NCI-H446 (cell line): ENCODE data around the gene FGF6.
"Not testable (repeated sequence)": the region's sequence is repeated elsewhere in the genome, so short reads cannot be mapped to it uniquely, and the experiment has no call there.

Experiments used
- DNase-seq, 2 experiments: peaks; one replicate each; lab custom pipeline; 2025; lab: John Stamatoyannopoulos, UW

The FGF6 gene

DNA sequence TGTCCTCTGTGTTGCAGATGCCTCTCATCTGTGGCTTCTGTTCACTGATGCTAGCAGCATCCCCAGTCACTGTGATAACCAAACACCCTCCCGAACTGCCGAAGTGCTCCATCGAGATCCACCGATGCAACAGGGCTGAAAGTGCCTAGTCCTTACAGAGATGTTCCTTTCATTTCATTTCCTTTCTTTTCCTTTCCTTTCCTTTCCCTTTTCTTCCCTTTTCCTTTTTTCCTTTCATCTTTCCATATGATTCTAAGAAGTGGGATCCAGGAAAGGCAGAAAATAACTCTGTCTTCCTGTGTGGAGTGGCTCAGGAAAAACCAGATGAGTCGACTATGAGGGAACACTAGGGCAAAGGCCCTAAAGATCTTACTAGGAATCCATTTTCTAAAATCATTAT is 26.7 kb downstream of the FGF6 start:
- DNase-seq = no peak

- no peak for DNase-seq
These were observed 27.7 kb downstream of the FGF6 start for GRCh38 chr12:4417936-4418335.

GRCh38 chr12:4417455-4417854 is 28.2 kb downstream of the FGF6 start:
- no peak for DNase-seq

DNA sequence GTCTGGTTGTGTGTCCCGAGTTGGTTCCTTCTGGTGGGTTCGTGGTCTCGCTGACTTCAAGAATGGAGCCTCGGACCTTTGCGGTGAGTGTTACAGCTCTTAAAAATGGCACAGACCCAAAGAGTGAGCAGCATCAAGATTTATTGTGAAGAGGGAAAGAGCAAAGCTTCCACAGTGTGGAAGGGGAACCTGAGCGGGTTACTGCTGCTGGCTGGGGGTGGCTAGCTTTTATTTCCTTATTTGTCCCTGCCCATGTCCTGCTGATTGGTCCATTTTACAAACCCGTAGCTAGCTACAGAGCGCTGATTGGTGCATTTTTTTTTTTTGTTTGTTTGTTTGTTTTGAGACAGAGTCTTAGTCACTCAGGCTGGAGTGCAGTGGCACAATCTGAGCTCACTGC is 29.3 kb downstream of the FGF6 start:
- no peak for DNase-seq

DNA sequence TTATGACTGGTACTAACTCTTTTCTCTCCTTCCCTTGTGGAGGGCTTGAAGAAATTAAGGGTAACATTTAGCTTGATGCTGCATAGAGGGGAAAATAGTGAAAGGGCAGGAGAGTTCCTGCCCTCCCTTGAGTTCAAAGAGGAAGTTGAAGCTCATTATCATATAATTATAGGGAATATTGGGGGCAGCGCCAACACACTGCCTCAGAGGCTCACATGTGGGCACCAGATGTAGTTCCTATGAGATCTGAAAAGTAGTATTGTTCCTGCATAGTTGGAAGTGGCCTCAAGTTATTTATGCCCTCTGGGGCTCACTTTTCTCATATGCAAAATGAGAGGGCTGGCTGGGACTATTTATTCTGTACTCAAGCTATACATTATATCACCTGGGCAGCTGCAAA is 33.1 kb downstream of the FGF6 start:
- DNase-seq = no peak

DNA sequence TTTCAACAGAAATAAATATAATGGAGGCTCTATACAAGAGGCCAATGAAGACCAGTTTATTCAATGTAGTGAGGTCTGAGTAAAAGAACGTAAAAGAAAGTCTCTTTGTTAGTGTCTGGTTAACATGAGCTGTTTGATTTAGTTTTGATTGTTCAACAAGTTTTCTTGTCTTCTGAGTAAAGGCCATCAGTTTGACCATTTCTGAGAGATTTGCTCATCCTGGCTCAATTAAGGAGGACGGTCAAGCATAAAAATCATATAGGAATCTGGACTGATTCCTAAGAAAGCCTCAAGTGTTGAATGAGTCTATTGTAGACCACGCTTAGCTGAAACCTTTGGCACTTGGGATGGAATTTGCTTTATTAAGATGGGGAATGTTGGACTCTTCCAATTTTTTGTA is 33.6 kb downstream of the FGF6 start:
- no peak for DNase-seq

DNA sequence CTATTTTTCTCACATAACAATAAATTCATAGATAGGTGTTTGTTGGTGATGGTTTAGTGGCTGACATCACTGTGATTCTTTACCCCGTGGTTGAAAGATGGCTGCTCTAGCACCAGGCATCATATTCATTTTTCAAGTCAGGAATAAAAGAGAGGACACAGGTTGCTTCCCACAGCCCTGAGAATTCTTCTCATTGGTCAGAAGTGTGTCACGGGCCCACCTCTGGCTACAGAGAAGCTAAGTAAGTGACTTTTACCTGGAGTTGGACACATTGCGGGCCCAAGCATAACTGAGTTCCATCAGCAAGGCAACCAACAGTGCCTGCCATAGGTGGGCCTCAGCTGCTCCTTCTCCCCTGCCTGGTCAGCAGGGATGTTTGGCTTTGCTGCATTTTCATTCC is 38.5 kb downstream of the FGF6 start:
- DNase-seq = no peak

- DNase-seq = not testable (repeated sequence)
These were observed 40.6 kb downstream of the FGF6 start for GRCh38 chr12:4404877-4405637.

DNA sequence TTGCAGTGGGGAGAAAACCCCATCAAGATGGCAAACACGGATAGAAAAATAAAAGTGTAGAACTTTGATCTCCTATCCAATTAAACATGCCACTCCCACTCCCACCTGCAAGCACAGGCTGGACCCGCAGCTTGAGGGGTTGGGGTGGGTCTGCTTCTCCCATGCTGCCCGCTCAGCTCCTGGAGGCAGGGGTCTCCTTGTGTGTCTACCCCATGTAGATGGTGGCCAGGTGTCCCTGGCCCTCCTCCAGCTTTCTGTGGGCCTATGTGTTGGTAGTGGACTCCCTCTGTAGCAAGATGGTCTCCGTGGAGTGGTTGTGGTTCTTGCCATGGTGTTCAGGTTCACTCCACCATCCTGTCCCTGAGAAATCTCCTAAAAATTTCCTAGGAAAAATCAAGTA is 42.6 kb downstream of the FGF6 start:
- DNase-seq = no peak

DNA sequence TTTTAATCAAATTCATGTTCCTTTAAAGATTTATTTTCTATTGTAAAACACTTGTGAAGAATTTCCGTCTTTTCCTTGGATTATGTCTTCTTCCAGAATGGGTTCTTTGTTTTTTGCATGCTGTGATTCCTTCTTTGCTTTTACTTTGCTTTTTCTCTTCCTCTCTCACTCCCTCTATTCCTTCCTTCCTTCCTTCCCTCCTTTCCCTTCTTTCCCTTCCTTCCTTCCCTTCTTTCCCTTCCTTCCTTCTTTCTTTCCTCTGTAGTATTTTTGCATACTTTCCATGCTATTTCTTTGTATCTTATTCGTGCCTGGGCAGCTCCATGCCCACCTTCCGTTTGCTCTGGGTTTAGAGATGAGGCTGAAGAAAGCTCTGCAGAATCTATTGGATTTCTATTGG is 44.5 kb downstream of the FGF6 start:
- no peak for DNase-seq

DNA sequence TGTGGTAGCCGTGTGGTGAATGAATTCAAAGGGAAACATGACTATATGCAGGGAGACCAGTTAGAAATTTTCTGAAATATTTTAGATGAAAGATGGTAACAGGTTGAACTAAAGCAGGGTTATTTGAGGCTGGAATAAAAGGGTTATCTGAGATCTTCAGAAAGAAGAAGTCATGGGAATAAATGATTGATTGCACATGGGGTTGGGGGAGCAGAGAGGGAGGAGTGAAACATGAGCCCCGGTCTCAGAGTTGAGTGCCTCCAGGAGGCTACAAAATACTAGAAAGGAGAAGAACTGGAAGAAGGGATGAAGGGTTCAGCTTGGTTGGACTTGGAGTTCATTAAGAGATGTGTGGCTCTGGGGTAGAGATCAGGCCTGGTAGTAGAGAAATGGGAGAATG is 49.8 kb downstream of the FGF6 start:
- DNase-seq = no peak

- DNase-seq = no peak
These were observed 52.4 kb downstream of the FGF6 start for GRCh38 chr12:4393211-4393610.

GRCh38 chr12:4392223-4392742 is 53.3 kb downstream of the FGF6 start:
- no peak for DNase-seq

- DNase-seq = no peak
These were observed 57.0 kb downstream of the FGF6 start for GRCh38 chr12:4388662-4389061.

DNA sequence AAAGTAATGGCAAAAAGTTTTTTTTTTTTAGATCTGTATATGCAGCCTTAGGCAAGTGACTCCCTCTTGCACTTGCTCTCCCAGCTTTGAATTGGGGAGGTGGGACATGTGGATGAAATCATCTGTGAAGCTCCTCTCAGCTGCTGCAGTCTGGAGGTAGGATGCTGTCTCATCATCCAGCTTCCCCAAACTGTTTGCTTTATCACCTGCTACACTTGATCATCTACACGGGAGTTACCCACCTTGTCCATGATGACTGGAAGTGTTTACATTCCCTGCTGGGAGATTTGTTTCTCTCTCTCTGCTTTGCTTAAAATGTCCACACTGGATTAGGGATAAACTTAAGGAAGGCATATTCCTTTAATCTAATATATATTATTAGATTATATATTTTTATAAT is 57.6 kb downstream of the FGF6 start:
- no peak for DNase-seq

GRCh38 chr12:4387607-4388006 is 58.0 kb downstream of the FGF6 start:
- DNase-seq = no peak

DNA sequence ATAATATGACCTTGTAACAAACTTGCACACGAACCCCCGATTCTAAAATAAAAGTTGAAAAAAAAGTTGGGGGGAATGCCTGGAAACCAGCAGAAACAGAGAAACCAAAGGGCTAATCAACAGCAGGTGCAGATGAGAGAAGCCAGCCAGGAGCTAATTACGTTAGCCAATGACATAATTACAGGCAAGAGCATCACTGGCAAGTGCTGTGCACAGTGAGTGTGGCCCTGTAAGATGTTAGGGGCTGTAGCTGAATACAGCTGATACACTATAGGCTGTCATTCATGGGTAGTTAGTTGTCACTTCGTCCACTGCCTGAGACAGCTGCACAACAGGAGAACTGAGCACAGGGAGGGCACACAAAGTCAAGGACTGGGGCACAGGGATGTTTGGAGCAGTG is 58.8 kb downstream of the FGF6 start:
- DNase-seq = no peak
